ENCODE results near the gene SEC11A. TPM values are rescaled to one million over a fixed set of nuclear protein-coding genes. Genes with fewer than 3 reads are reported as not detected.
A peak's percentile ranks its signal among the peaks of the same experiment; 100 is the strongest.
"Not testable (repeated sequence)": the region's sequence is repeated elsewhere in the genome, so short reads cannot be mapped to it uniquely, and the experiment has no call there.

The SEC11A gene
- total RNA-seq, 1 donor from 2014 or later, result 126 TPM

GRCh38 chr15:84752195-84752594 lies 36.3 kb upstream of the SEC11A start:
- H3K36me3 Mint-ChIP-seq, result peaks cover 9% of the 10 kb centered on the region
- no peaks in the 10 kb centered on the region for H3K27me3 Mint-ChIP-seq (ENCODE audit: low read depth)
- H3K4me1 Mint-ChIP-seq, result peaks cover 41% of the 10 kb centered on the region
- peak overlapping the region; percentile 55 for H3K27ac Mint-ChIP-seq
- H3K9me3 Mint-ChIP-seq, result no peaks in the 10 kb centered on the region
- no peak for DNase-seq (ENCODE audit: low spot score in 2 of 2, unreplicated experiment in 2 of 2)
- TF ChIP-seq CTCF (IDR thresholded peaks at IDR 0.05; ENCODE audit: unreplicated experiment), result no peak
- H3K4me3 Mint-ChIP-seq, result no peak overlapping the region

GRCh38 chr15:84751721-84752120 lies 35.8 kb upstream of the SEC11A start:
- peaks cover 42% of the 10 kb centered on the region for H3K4me1 Mint-ChIP-seq
- DNase-seq (ENCODE audit: low spot score in 2 of 2, unreplicated experiment in 2 of 2), result not testable (repeated sequence)

GRCh38 chr15:84750583-84751092 lies 34.7 kb upstream of the SEC11A start:
- Mint-ChIP-seq H3K4me1 (peaks cover 47% of the 10 kb centered on the region), H3K9me3 (no peaks in the 10 kb centered on the region), H3K27me3 (ENCODE audit: low read depth) (no peaks in the 10 kb centered on the region), H3K27ac (peak overlapping the region; percentile 98), H3K36me3 (peaks cover 6% of the 10 kb centered on the region), H3K4me3 (peak overlapping the region; percentile 94)
- DNase-seq (ENCODE audit: low spot score in 2 of 2, unreplicated experiment in 2 of 2), result no peak
- no peak for TF ChIP-seq CTCF (IDR thresholded peaks at IDR 0.05; ENCODE audit: unreplicated experiment)

More at GRCh38 chr15:84751721-84752120, 35.8 kb upstream of the SEC11A start:
- not testable (repeated sequence) for H3K27me3 Mint-ChIP-seq (ENCODE audit: low read depth); H3K4me3 Mint-ChIP-seq; H3K27ac Mint-ChIP-seq; H3K9me3 Mint-ChIP-seq; H3K36me3 Mint-ChIP-seq

GRCh38 chr15:84749111-84749991 lies 33.4 kb upstream of the SEC11A start:
- Mint-ChIP-seq H3K36me3 (peaks cover 6% of the 10 kb centered on the region), H3K4me3 (peak overlapping the region; percentile 94), H3K27ac (peak overlapping the region; percentile 98), H3K27me3 (ENCODE audit: low read depth) (no peaks in the 10 kb centered on the region), H3K9me3 (no peaks in the 10 kb centered on the region), H3K4me1 (peaks cover 50% of the 10 kb centered on the region)
- no peak for TF ChIP-seq CTCF (IDR thresholded peaks at IDR 0.05; ENCODE audit: unreplicated experiment)
- peak in 1 of 2 experiments; percentile 38 for DNase-seq (ENCODE audit: low spot score in 2 of 2, unreplicated experiment in 2 of 2)

GRCh38 chr15:84748274-84749110 lies 32.6 kb upstream of the SEC11A start, which contains the start of gene ZNF592:
TSS of gene ZNF592 (plus strand) at chr15:84748592. CDS start at chr15:84782676, 34,084 bp downstream.
- Mint-ChIP-seq H3K27me3 (ENCODE audit: low read depth) (no peaks in the 10 kb centered on the region), H3K27ac (peak within 1 kb of the TSS; percentile 98), H3K9me3 (no peaks in the 10 kb centered on the region), H3K4me3 (peak within 1 kb of the TSS; percentile 94), H3K36me3 (peaks cover 3% of the 10 kb centered on the region), H3K4me1 (peaks cover 48% of the 10 kb centered on the region)
- TF ChIP-seq CTCF (IDR thresholded peaks at IDR 0.05; ENCODE audit: unreplicated experiment), result no peak
- peak; percentile 70 to 77 for DNase-seq (ENCODE audit: low spot score in 2 of 2, unreplicated experiment in 2 of 2)
